Measurements from ENCODE around the gene SUN2. TPM values are rescaled to one million over a fixed set of nuclear protein-coding genes. Genes with fewer than 3 reads are reported as not detected.
A peak's percentile ranks its signal among the peaks of the same experiment; 100 is the strongest.

The SUN2 gene
- total RNA-seq, 1 donor from 2014 or later = 130 TPM

- intact Hi-C loops (cut with DNase I) = loop anchor here (5.0 kb wide), 1 partner anchor 56 kb away; the partner anchor contains the start of gene JOSD1
- no peak for DNase-seq (ENCODE audit: low spot score)
Measured at GRCh38 chr22:38758276-38758945, 2.6 kb upstream of the SUN2 start.

GRCh38 chr22:38757464-38757757 lies 1.6 kb upstream of the SUN2 start:
- DNase-seq (ENCODE audit: low spot score) = no peak
- intact Hi-C loops (cut with DNase I) = loop anchor here (5.0 kb wide), 1 partner anchor 55 kb away; the partner anchor contains the start of gene JOSD1

GRCh38 chr22:38756711-38757463 lies 1.1 kb upstream of the SUN2 start:
- no peak for DNase-seq (ENCODE audit: low spot score)
- intact Hi-C loops (cut with DNase I) = loop anchor here (5.0 kb wide), 1 partner anchor 55 kb away; the partner anchor contains the start of gene JOSD1

- intact Hi-C loops (cut with DNase I) = loop anchor here (5.0 kb wide), 1 partner anchor 53 kb away; the partner anchor contains the start of gene JOSD1
- DNase-seq (ENCODE audit: low spot score) = peak; percentile 98
Measured at GRCh38 chr22:38755155-38755910, 465 bp downstream of the SUN2 start.

- DNase-seq (ENCODE audit: low spot score) = peak; percentile 77
- intact Hi-C loops (cut with DNase I) = loop anchor here (5.0 kb wide), 1 partner anchor 52 kb away; the partner anchor contains the start of gene JOSD1
Measured at GRCh38 chr22:38754751-38755154, 1.0 kb downstream of the SUN2 start.

GRCh38 chr22:38753948-38754750 lies 1.6 kb downstream of the SUN2 start:
- intact Hi-C loops (cut with DNase I) = no loop called here
- DNase-seq (ENCODE audit: low spot score) = no peak

GRCh38 chr22:38751422-38752346 lies 4.1 kb downstream of the SUN2 start:
- peak; percentile 91 for DNase-seq (ENCODE audit: low spot score)
- intact Hi-C loops (cut with DNase I) = no loop called here

- intact Hi-C loops (cut with DNase I) = no loop called here
- DNase-seq (ENCODE audit: low spot score) = no peak
Measured at GRCh38 chr22:38751066-38751421, 4.8 kb downstream of the SUN2 start.

- intact Hi-C loops (cut with DNase I) = no loop called here
- DNase-seq (ENCODE audit: low spot score) = no peak
Measured at GRCh38 chr22:38750638-38751037, 5.2 kb downstream of the SUN2 start.

GRCh38 chr22:38750104-38750503 lies 5.7 kb downstream of the SUN2 start:
- no peak for DNase-seq (ENCODE audit: low spot score)
- intact Hi-C loops (cut with DNase I) = no loop called here

- intact Hi-C loops (cut with DNase I) = no loop called here
- no peak for DNase-seq (ENCODE audit: low spot score)
Measured at GRCh38 chr22:38748487-38749136, 7.2 kb downstream of the SUN2 start.

- intact Hi-C loops (cut with DNase I) = no loop called here
- no peak for DNase-seq (ENCODE audit: low spot score)
Measured at GRCh38 chr22:38745676-38746460, 9.9 kb downstream of the SUN2 start.

GRCh38 chr22:38744981-38745380 lies 10.8 kb downstream of the SUN2 start:
- intact Hi-C loops (cut with DNase I) = no loop called here
- DNase-seq (ENCODE audit: low spot score) = no peak

- DNase-seq (ENCODE audit: low spot score) = no peak
- intact Hi-C loops (cut with DNase I) = no loop called here
Measured at GRCh38 chr22:38742176-38742942, 13.4 kb downstream of the SUN2 start.

- intact Hi-C loops (cut with DNase I) = no loop called here
- no peak for DNase-seq (ENCODE audit: low spot score)
Measured at GRCh38 chr22:38741576-38741975, 14.2 kb downstream of the SUN2 start.

GRCh38 chr22:38741166-38741565 lies 14.6 kb downstream of the SUN2 start:
- DNase-seq (ENCODE audit: low spot score) = no peak
- intact Hi-C loops (cut with DNase I) = no loop called here

GRCh38 chr22:38740754-38741153 lies 15.0 kb downstream of the SUN2 start:
- intact Hi-C loops (cut with DNase I) = no loop called here
- DNase-seq (ENCODE audit: low spot score) = no peak
